NCI-H1436 (cell line): ENCODE measurements around the gene ACSL4.
"Not testable (repeated sequence)": the region's sequence is repeated elsewhere in the genome, so short reads cannot be mapped to it uniquely, and the experiment has no call there.

Source experiments
- DNase-seq: peaks from one replicate; lab custom pipeline; 2025; lab: John Stamatoyannopoulos, UW

The ACSL4 gene

DNA sequence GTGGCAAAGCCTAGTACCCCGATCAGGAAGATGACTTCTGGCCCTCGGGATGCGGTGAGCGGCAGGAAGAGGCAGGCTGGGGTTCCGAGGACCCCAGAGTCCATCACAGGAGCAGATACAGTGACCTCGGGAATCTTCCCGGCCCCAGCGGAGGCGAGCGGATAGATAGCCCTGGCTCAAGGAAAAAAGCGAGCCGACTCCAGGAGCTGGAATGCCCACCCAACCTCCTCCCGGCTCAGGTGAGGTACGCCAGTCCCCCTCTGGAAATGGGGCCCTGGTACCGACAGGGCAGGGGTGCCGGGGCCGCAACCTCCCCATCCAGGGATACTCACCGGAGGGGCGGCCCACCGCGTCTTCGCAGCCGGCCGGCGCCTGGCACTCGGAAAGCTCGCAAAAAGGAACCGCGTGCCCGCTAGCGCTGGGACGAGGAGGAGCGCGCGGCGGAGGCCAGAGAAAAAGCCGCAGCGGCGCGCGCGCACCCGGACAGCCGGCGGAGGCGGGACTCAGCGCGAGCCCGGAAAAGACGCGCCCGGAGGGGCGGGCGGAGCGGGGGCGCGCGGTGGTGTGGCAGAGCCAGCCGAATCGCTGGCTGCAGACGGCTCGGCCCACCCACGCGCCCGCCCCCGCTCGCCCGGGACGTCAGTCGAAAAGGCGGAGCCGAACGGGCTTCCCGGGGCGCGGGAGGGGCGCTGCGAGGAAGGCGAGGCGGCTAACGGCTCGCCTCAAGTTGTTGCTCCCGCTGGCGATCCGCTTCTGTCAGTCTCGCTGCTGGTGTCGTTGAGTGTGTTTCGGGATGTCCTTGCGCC is at the start of gene ACSL4:
Gene ACSL4, minus strand, starts transcription at position 451 of the 806 bp plus-strand sequence. CDS start 49,894 bp downstream, outside the sequence.
- peak; percentile 89 for DNase-seq

DNA sequence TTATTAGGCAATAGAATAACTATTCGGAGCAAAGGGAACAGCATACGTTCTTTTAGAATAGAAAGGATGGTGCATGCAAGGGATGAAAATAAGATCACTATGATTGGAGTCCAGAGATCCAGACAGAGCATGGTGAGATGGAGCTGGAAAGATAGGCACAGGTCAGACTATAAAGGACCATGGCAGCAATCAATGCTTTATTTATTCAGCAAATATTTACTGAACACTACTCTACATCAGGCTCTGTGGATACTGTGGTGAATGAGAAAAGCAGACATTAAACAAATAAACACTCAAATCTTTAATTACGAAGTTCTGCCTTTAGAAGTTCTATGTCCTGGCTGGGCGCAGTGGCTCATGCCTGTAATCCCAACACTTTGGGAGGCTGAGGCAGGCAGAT is 44.7 kb upstream of the ACSL4 start:
- DNase-seq: no peak

DNA sequence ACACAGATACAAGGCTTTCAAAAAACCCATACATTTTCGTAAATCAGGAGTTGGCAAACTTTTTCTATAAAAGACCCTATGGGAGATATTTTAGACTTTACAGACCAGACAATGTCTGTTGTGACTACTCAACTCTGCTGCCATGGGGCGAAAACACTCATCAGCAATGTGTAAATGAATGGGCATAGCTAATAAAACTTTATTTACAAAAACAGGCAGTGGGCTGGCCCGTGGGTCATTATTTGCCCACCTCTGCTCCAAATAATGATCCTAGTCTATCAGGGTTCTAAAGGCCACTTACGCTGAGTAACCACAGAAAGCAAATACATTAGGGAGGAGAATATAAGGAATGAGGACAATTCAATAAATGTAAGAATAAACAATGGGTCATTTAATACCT is 43.9 kb upstream of the ACSL4 start:
- DNase-seq: no peak

DNA sequence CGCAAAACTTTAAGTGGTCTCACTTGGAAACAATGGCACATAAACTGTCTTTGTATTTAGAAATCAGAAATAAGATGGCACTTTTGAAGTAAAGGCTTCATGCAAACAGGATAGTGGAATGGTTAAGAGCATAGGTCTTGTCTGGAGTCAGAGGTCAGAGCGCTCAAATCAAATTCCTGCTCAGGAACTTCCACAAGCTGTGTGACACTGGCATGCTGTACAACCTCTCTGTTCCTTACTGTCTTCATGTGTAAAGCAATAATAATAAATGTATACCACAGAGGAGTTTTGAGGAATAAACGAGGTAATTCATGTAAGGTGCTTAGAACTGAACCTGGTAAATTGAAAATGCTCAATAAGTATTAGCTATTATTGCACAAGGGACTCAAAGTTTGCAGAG is 43.4 kb upstream of the ACSL4 start:
- DNase-seq: no peak

DNA sequence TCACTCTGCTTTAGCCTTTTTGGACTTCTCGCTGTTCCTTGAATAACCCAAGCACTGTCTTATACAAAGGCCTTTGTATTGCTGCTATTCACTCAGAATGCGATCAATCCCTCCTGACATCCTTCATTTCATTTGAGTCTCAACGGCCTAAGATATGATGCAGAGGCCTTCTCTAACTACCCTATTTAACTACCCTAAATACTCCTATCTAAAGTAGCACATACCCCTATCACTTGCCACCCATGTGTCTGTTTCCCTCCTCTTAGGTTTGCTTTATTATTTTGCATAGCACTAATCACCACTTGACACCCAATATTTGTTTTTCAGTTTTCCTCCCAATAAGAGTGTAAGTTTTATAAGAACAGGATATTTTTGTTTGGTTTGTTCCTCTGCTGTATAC is 42.3 kb upstream of the ACSL4 start:
- no peak for DNase-seq

DNA sequence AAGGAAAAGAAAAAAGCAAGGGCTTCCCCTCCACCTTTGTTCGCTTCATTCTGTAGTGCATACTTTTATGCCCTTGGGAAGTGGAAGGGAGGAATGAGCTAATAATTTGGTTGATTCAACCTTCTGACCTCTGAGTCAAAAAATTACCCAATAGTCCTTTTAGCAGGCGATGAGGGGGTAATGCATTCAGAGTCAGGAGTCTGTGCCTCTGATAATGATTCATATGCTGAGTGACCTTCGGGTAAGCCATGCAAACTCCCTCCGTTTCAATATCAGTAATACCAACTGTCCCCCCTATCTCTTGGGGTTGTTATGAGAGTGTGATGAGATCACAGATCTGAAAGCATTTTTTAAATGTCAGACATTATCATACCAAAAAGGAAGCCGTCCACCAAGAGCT is 41.6 kb upstream of the ACSL4 start:
- no peak for DNase-seq

DNA sequence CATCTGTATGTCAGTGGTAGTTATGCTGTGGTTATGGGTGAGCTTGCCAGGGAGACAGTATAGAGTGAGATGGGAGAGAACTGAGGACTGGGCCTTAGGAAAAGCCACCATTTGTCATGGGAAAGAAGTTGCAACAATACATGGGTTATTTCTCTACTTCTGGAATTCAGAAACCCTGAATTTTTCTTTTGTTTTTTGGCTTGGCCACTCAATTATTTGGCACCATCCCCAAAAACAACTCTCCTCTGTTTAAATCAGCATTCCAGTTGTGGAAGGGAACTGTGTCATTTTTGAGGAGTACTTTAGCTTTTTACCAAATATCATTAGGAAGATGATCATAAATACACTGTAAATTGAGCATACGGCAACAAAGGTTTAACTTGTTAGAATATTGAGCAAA is 41.1 kb upstream of the ACSL4 start:
- DNase-seq: no peak

DNA sequence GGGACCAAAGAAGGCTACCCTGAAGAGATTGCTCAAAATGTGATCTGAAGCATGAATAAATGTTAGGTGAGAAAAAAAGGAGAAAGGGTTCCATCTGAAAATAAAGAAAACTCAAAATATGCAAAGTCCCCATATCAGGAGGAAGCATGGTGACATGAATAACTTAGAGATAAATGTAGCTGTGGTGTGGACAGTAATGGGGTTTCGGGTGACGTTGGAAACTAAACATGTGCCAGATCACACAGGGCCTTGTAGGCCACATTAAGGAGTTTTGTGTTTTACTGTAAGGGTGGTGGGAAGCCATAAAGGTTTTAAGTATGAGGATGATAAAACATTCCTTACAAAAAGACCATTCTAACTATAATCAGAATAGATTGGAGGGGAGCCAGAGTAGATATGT is 40.3 kb upstream of the ACSL4 start:
- no peak for DNase-seq

DNA sequence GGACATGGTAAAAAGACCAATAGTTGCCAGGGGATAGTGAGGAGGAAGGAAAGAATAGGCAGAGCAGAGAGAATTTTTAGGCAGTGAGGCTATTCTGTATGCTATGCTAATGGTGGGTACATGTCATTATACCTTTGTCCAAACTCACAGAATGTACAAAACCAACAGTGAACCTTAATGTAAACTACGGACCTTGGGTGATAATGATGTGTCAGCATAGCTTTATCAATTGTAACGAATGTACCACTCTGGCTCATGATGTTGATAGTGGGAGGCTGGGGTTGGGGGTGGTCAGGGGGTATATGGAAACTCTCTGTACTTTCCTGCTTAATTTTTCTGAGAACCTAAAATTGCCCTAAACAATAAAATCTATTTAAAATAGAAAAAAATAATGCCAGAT is 37.7 kb upstream of the ACSL4 start:
- no peak for DNase-seq

DNA sequence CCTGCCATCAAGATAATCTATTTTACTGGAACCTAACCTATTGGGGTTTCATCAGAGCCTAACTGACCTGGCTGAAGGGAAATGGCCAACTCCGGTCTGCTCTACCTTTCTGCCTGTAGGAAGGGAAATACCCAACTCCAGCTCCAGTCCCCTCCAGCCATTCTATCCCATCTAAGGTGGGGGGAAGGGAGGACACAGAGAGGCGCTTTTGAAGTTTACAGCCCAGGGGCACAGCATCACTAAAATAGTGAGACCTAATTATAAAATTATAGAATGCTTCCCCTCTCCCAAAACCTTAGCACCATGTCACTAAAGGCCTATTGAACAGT is 27.8 kb upstream of the ACSL4 start:
- DNase-seq: no peak

DNA sequence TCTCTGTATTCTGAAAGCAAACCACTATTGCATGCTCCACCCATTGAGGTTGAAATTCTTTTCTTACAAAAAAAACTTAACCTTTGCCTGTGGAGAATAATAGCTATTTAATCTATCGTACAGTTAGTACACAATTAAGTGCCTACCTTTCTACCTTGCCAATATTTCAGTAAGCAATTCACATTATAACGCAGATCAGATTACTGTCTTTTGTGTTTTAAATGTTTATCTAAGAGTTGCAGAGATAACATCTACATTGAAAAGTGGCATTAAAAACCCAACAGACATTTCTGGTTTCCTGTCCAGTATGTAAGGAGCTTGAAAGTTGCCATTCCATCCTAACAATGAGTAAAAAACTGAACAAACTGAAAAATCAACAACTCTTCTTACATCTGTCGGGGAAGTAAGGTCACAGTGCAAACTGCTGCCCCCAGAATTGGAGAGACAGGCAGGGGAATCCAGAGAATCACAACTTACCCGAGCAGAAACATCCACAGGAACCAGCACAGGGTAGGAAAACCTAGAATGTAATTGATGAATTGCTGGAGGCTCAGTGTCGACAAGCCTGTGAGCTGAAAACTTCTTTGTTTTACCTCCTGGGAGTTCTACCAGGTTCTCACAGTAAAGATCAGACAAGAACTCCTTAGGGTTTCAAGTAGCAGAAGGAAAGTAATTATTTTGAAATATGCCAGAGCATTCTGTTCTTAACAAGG is 27.3 kb upstream of the ACSL4 start:
- no peak for DNase-seq

DNA sequence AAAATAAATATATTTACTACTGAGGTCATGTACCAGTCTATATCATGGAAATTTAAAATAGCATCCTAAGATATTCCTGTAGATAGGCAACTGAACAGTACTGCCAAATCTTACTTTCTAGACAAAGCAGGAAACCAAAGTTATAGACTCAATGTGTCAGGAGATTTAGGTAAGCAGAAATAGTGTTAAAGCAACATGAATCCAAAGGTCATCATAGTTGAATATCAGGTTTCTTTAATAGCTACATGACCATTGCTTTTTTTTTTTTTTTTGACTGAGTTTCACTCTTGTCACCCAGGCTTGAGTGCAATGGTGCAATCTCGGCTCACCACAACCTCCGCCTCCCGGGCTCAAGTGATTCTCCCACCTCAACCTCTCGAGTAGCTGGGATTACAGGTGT is 20.2 kb upstream of the ACSL4 start:
- no peak for DNase-seq

DNA sequence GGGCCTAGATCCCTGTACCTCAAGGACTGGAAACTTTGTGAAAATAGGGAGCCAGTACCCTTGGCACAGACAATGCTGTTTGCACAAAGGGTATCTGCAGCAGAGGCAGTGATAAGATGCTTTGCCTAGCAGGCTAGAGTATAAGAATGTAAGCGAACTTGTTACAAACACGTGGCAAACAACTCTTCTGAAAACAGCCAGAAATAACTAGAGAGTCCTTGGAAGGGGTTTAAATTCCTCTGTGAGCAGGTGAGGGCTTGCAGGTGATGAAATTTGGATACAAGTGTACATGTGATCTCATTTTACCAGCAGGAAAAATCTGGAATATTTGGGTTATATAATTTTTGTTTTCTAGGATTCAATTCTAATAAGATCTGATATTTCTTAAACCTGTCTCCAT is 18.6 kb upstream of the ACSL4 start:
- no peak for DNase-seq

DNA sequence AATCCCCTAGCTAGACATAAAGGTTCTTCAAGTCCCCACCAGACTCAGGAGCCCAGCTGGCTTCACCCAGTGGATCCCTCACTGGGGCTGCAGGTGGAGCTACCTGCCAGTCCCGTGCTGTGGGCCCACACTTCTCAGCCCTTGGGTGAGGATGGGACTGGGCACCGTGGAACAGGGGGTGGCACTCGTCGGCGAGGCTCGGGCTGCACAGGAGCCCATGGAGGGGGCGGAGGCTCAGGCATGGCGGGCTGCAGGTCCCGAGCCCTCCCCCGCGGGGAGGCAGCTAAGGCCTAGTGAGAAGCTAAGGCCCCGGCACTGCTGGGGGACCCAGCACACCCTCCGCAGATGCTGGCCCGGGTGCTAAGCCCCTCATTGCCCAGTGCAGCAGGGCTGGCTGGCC is 16.1 kb upstream of the ACSL4 start:
- DNase-seq: no peak

DNA sequence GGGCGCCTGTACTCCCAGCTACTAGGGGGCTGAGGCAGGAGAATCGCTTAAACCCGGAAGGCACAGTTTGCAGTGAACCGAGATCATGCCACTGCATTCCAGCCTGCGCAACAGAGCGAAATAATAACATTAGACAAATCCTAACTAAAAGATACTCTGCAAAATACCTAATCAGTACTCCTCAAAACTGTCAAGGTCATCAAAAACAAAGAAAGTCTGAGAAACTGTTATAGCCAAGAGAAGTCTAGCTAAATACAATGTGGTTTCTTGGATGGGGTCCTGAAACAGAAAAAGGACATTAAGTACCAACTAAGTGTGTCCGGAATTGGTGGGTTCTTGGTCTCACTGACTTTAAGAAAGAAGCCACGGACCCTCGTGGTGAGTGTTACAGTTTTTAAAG is 14.6 kb upstream of the ACSL4 start:
- DNase-seq: no peak

DNA sequence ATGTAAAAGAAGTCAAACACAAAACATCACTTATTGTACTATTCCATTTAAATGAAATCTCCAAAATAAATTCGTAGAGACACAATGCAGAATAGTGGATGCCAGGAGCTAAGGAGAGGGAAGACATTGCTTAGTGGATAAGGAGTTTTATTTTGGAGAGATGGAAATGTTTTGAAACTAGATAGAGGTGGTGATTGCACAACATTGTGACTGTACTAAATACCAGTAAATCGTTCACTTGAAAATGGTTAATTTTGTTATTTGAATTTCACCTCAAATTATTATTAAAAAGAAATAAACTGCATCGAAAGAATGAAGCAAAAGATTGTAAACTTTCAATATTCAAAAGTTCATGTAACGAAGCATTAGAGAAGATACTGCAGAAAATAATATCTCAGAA is 9.7 kb upstream of the ACSL4 start:
- no peak for DNase-seq

DNA sequence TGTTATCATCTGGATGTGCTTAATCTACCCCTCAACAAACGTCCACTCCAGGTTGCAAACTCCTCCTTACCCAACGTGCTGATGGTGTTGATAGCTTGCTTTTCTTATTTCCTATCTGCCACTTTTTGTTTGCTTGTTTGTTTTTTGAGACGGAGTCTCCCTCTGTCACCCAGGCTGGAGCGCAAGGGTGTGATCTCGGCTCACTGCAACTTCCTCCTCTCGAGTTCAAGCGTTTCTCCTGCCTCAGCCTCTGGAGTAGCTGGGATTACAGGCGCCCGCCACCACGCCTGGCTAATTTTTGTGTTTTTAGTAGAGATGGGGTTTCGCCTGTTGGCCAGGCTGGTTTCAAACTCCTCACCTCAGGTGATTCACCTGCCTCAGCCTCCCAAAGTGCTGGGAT is 7.8 kb upstream of the ACSL4 start:
- not testable (repeated sequence) for DNase-seq

DNA sequence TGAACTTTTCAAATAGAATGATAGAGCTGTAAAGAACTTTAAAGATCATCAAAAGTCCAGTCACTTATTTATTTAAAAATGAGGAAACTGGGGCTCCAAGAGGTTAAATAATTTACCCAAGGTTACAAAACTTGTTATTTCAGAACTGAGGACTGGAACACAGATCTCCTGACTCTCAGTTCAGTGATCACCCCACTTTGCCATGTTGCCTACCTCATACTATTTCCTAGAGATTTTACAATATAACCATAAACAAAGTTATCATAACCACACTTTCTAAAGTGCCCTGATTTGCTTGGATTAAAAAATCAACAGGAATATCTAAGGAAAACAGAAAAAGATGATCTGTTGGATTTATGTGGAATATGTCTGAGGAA is 7.4 kb upstream of the ACSL4 start:
- DNase-seq: no peak

DNA sequence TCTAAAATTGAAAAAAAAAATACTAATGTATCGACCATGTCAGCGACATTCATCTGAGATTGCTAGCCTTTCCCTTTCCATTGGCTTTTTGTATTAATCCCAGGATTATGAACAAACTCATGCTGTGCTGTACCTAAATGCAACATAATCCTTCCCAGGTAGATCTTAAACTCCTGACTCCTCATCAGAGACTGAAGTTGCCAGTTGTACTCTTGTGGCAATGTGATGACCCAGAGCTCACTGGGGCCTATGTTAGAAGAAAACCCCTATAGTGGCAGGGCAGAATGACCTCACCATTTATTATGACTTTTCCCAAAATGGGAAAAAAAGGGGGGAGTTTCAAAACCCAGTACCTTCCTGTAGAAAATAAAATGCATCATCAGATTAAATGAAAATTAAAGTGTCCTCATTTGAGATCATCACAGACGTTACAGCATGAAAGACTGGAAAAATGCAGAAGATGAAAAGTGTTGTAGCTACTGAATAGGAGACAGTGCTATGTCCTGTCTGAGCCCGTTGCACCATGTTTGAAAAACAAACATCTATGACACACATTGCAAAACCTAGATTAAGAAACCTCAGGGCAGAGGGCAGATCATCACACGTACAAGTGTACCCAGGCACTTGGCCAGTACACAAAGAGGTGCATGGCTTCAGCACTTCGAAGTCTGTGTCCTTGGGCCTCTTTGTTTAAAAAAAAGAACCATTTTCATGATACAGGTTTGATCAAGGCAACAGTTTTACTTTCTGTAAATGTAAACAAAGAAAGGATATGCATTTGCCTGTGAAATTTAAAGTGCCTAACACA is 6.8 kb upstream of the ACSL4 start:
- no peak for DNase-seq

DNA sequence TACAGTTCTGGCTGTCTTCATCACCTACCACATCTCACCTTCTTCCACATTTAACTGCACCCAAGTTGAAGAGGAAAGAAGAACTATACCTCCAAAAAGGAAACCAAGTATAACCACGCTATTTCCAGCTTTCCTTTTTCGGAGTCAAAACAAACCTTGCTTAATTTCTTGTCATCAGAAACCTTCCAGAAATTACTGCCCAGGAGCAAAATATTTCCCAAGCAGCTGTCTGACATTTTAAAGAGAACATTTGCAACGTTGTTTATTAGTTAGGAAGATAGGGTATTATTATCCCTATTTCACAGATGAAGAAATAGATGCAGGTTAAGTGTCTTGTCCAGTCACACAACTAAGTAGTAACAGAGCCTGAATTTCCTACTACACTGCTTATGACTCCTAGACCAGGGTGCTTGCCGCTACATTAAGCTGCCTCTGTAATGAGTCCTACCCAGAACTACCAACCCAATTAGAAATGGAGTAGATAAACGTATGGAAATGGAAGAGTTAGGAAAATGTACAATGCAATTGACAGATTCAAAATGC is 2.2 kb upstream of the ACSL4 start:
- DNase-seq: no peak

DNA sequence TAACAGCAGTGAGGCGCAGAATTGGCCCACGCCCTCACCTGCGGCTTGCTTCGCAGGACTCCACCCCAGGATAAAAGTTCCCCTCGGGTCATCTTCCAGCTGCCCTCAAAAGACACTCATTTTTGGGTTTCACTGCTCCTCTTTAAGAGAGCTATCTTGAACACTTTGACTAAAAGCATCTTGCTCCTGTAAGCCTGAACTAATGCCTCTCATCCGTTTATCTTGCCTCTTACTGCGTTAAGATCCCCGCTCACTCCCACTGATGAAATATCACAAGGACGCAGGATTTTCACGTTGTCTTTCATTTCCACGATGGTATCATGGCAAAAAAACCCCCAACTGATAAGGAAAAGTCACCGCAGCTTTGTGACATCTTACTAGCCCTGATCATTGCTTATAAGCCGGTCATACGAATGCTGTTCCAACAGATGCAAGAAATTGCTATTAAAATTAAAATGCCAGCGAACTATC is 591 bp upstream of the ACSL4 start:
- DNase-seq: no peak

DNA sequence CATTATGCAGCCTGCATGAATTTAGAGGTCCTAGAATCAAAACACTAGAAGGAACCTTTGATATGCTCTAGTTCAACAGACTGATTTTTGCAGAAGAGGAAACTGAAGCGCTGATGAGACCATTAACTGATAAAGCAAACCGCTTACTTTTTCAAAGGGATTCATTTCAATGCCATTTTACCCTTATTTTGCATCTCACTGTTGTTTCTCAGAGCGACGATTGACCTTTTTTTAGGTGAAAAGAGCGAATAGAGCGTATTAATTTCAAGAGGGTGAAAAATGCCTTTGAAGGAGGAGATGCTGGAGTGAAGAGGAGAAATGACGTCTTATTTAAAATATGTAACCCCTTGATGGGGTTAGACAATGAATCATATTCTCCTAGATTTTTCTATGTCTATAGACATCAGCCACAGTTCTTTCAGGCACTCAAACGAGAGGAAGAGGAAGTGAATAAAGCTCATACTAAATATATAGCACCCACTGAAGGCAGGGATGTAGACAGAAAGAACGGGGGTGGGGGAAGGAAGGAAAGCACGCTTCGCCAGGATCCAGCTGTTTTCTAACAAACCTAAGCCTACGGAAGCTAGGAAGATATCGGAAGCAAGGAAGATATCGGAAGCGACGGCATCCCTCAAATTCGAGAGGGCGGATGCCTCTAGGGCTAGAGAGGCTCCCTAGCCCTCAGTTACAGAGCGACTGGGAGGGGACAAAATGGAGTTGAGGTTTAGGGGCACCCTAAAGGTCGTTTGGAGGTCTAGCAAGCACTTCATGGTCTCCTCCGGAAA is 848 bp downstream of the ACSL4 start:
- no peak for DNase-seq
